ENCODE data around the gene ASXL2. TPM values are rescaled to one million over a fixed set of nuclear protein-coding genes. Genes with fewer than 3 reads are reported as not detected.

ASXL2 gene
- total RNA-seq, 6 experiments from 2014 or later = 9.1 to 13.4 (median 12.0) TPM

- no peak for TF ChIP-seq POLR2A (IDR thresholded peaks at IDR 0.05)
- Histone ChIP-seq H3K9me3 (no peaks in the 10 kb centered on the region), H3K27me3 (no peaks in the 10 kb centered on the region), H3K36me3 (no peaks in the 10 kb centered on the region), H3K4me3 (no peak overlapping the region), H3K4me1 (peaks cover 0 to 80% (median 18%) of the 10 kb centered on the region in 4 donors), H3K27ac (peak overlapping the region in 1 of 3 donors; percentile 2)
- no peak for ATAC-seq
- WGBS (ENCODE audit: insufficient coverage, low coverage, low lambda C conversion rate, missing lambda C conversion rate) = 56% methylated on average over 1 of the region's 1 CpG
- DNase-seq = no peak
- intact Hi-C loops (cut with DNase I) = no loop called here
These were observed 53.6 kb downstream of the ASXL2 start for GRCh38 chr2:25824718-25825117.

GRCh38 chr2:25824216-25824615, 54.1 kb downstream of the ASXL2 start:
- ATAC-seq (no peak), DNase-seq (no peak)
- no peak overlapping the region for H3K4me3 ChIP-seq
- no peaks in the 10 kb centered on the region for H3K36me3 ChIP-seq
- intact Hi-C loops (cut with DNase I) = no loop called here
- H3K27ac ChIP-seq = peak overlapping the region in 1 of 3 donors; percentile 75
- H3K4me1 ChIP-seq = peaks cover 0 to 80% (median 17%) of the 10 kb centered on the region in 4 donors
- no peaks in the 10 kb centered on the region for H3K9me3 ChIP-seq
- no peak for TF ChIP-seq CTCF (IDR thresholded peaks at IDR 0.05)
- no peak for TF ChIP-seq POLR2A (IDR thresholded peaks at IDR 0.05)
- H3K27me3 ChIP-seq = no peaks in the 10 kb centered on the region
- WGBS (ENCODE audit: insufficient coverage, low coverage, low lambda C conversion rate, missing lambda C conversion rate) = 33% methylated on average over 3 of the region's 3 CpGs

- intact Hi-C loops (cut with DNase I) = no loop called here
- DNase-seq = peak; percentile 71 to 88 (median 81)
- peaks cover 0 to 77% (median 20%) of the 10 kb centered on the region in 4 donors for H3K4me1 ChIP-seq
These were observed 55.8 kb downstream of the ASXL2 start for GRCh38 chr2:25822190-25823117.

GRCh38 chr2:25821225-25822056, 56.8 kb downstream of the ASXL2 start:
- H3K36me3 ChIP-seq = no peaks in the 10 kb centered on the region
- peak overlapping the region in 2 of 3 donors; percentile 48 to 75 for H3K27ac ChIP-seq
- DNase-seq = no peak
- 62% methylated on average over 9 of the region's 9 CpGs for WGBS (ENCODE audit: insufficient coverage, low coverage, low lambda C conversion rate, missing lambda C conversion rate)
- no peak for ATAC-seq
- intact Hi-C loops (cut with DNase I) = no loop called here
- peaks cover 0 to 75% (median 23%) of the 10 kb centered on the region in 4 donors for H3K4me1 ChIP-seq
- H3K9me3 ChIP-seq = no peaks in the 10 kb centered on the region
- H3K4me3 ChIP-seq = peak overlapping the region in 2 of 3 donors; percentile 45 to 51
- no peak for TF ChIP-seq POLR2A (IDR thresholded peaks at IDR 0.05)
- TF ChIP-seq CTCF (IDR thresholded peaks at IDR 0.05) = no peak
- no peaks in the 10 kb centered on the region for H3K27me3 ChIP-seq

More at GRCh38 chr2:25822190-25823117, 55.8 kb downstream of the ASXL2 start:
- H3K27ac ChIP-seq = peak overlapping the region; percentile 18 to 75 (median 48)
- no peaks in the 10 kb centered on the region for H3K36me3 ChIP-seq
- no peaks in the 10 kb centered on the region for H3K9me3 ChIP-seq
- H3K27me3 ChIP-seq = no peaks in the 10 kb centered on the region
- peak overlapping the region; percentile 26 to 51 (median 45) for H3K4me3 ChIP-seq
- WGBS (ENCODE audit: insufficient coverage, low coverage, low lambda C conversion rate, missing lambda C conversion rate) = 13% methylated on average over 29 of the region's 30 CpGs
- peak; percentile 69 to 84 (median 76) for ATAC-seq
- TF ChIP-seq CTCF (IDR thresholded peaks at IDR 0.05) = no peak
- TF ChIP-seq POLR2A (IDR thresholded peaks at IDR 0.05) = no peak
